ENCODE data around the gene VPS33B. TPM values are rescaled to one million over a fixed set of nuclear protein-coding genes. Genes with fewer than 3 reads are reported as not detected.

Gene VPS33B
- total RNA-seq: 10 to 100 TPM in 1 of 2 donors, 1 to 10 TPM in 1; 7.3 to 12.2 TPM

GRCh38 chr15:91022075-91022831, at the start of gene VPS33B:
TSS of gene VPS33B (minus strand) at chr15:91022594. CDS start at chr15:91022249, 345 bp downstream.
- peak; percentile 76 for ATAC-seq (ENCODE audit: insufficient number of reproducible peaks, low FRiP score, low read depth)
- peak; percentile 53 for DNase-seq (ENCODE audit: low spot score)
- Histone ChIP-seq H3K4me3 (peak within 1 kb of the TSS; percentile 93), H3K27me3 (replicated peaks; ENCODE audit: insufficient read depth) (no peaks in the 10 kb centered on the region), H3K4me1 (ENCODE audit: control insufficient read depth in 1 of 2, low read depth in 2 of 2) (peaks cover 16 to 20% of the 10 kb centered on the region in 2 donors), H3K36me3 (no peaks in the 10 kb centered on the region), H3K9me3 (no peaks in the 10 kb centered on the region), H3K27ac (peak within 1 kb of the TSS; percentile 62 to 74)
- TF ChIP-seq, protein P1, sequence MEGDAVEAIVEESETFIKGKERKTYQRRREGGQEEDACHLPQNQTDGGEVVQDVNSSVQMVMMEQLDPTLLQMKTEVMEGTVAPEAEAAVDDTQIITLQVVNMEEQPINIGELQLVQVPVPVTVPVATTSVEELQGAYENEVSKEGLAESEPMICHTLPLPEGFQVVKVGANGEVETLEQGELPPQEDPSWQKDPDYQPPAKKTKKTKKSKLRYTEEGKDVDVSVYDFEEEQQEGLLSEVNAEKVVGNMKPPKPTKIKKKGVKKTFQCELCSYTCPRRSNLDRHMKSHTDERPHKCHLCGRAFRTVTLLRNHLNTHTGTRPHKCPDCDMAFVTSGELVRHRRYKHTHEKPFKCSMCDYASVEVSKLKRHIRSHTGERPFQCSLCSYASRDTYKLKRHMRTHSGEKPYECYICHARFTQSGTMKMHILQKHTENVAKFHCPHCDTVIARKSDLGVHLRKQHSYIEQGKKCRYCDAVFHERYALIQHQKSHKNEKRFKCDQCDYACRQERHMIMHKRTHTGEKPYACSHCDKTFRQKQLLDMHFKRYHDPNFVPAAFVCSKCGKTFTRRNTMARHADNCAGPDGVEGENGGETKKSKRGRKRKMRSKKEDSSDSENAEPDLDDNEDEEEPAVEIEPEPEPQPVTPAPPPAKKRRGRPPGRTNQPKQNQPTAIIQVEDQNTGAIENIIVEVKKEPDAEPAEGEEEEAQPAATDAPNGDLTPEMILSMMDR (IDR thresholded peaks at IDR 0.05): no peak

GRCh38 chr15:91072161-91072560, 49.8 kb upstream of the VPS33B start:
- ATAC-seq (ENCODE audit: insufficient number of reproducible peaks, low FRiP score, low read depth) (no peak), DNase-seq (ENCODE audit: low spot score) (no peak)
- H3K4me1 ChIP-seq (ENCODE audit: control insufficient read depth in 1 of 2, low read depth in 2 of 2): no peaks in the 10 kb centered on the region
- H3K27ac ChIP-seq: no peak overlapping the region
- H3K36me3 ChIP-seq: no peaks in the 10 kb centered on the region
- H3K4me3 ChIP-seq: no peak overlapping the region
- H3K9me3 ChIP-seq: no peaks in the 10 kb centered on the region
- H3K27me3 ChIP-seq (replicated peaks; ENCODE audit: insufficient read depth): no peaks in the 10 kb centered on the region
- TF ChIP-seq, protein P1 (IDR thresholded peaks at IDR 0.05): no peak

DNA sequence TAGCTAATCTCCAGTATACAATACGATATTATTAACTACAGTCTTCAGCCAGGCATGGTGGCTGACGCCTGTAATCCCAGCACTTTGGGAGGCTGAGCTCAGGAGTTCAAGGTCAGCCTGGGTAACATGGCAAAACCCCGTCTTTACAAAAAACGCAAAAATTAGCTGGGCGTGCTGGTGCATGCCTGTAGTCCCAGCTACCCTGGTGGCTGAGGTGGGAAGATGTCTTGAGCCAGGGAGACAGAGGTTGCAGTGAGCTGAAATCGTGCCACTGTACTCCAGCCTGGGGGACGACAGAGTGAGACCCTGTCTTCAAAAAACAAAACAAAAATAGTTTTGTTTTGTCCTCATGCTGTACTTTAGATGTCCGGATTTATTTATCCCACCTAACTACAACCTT, 48.5 kb upstream of the VPS33B start:
- no peaks in the 10 kb centered on the region for H3K9me3 ChIP-seq
- H3K4me3 ChIP-seq: no peak overlapping the region
- no peaks in the 10 kb centered on the region for H3K4me1 ChIP-seq (ENCODE audit: control insufficient read depth in 1 of 2, low read depth in 2 of 2)
- no peak overlapping the region for H3K27ac ChIP-seq
- H3K27me3 ChIP-seq (replicated peaks; ENCODE audit: insufficient read depth): no peaks in the 10 kb centered on the region
- TF ChIP-seq, protein P1 (IDR thresholded peaks at IDR 0.05): no peak
- no peak for ATAC-seq (ENCODE audit: insufficient number of reproducible peaks, low FRiP score, low read depth)
- H3K36me3 ChIP-seq: no peaks in the 10 kb centered on the region
- no peak for DNase-seq (ENCODE audit: low spot score)

- DNase-seq (ENCODE audit: low spot score) (no peak), ATAC-seq (ENCODE audit: insufficient number of reproducible peaks, low FRiP score, low read depth) (no peak)
- no peak overlapping the region for H3K27ac ChIP-seq
- TF ChIP-seq, protein P1 (IDR thresholded peaks at IDR 0.05): no peak
- H3K4me3 ChIP-seq: no peak overlapping the region
- no peaks in the 10 kb centered on the region for H3K9me3 ChIP-seq
- no peaks in the 10 kb centered on the region for H3K4me1 ChIP-seq (ENCODE audit: control insufficient read depth in 1 of 2, low read depth in 2 of 2)
- no peaks in the 10 kb centered on the region for H3K27me3 ChIP-seq (replicated peaks; ENCODE audit: insufficient read depth)
- H3K36me3 ChIP-seq: no peaks in the 10 kb centered on the region
Measured at GRCh38 chr15:91068966-91069365, 46.6 kb upstream of the VPS33B start.

GRCh38 chr15:91068436-91068835, 46.0 kb upstream of the VPS33B start:
- Histone ChIP-seq H3K27ac (no peak overlapping the region), H3K36me3 (no peaks in the 10 kb centered on the region), H3K4me3 (no peak overlapping the region), H3K27me3 (replicated peaks; ENCODE audit: insufficient read depth) (no peaks in the 10 kb centered on the region), H3K4me1 (ENCODE audit: control insufficient read depth in 1 of 2, low read depth in 2 of 2) (no peaks in the 10 kb centered on the region), H3K9me3 (no peaks in the 10 kb centered on the region)
- DNase-seq (ENCODE audit: low spot score) (no peak), ATAC-seq (ENCODE audit: insufficient number of reproducible peaks, low FRiP score, low read depth) (no peak)
- TF ChIP-seq, protein P1 (IDR thresholded peaks at IDR 0.05): no peak
